ENCODE measurements around the gene YIPF3.
"Not testable (repeated sequence)": the region's sequence is repeated elsewhere in the genome, so short reads cannot be mapped to it uniquely, and the experiment has no call there.

Gene YIPF3

GRCh38 chr6:43504756-43505593 is 11.8 kb downstream of the YIPF3 start:
- DNase-seq = no peak
- Mint-ChIP-seq H3K4me1 (peaks cover 6% of the 10 kb centered on the region), H3K9me3 (no peaks in the 10 kb centered on the region), H3K27ac (no peak overlapping the region), H3K27me3 (peaks cover 16% of the 10 kb centered on the region), H3K36me3 (ENCODE audit: low read depth) (peaks cover 17% of the 10 kb centered on the region), H3K4me3 (no peak overlapping the region)
- no peak for ATAC-seq

GRCh38 chr6:43503443-43503842 is 13.3 kb downstream of the YIPF3 start:
- H3K36me3 Mint-ChIP-seq (ENCODE audit: low read depth) = peaks cover 17% of the 10 kb centered on the region
- no peak overlapping the region for H3K4me3 Mint-ChIP-seq
- ATAC-seq (no peak), DNase-seq (no peak)
- peaks cover 7% of the 10 kb centered on the region for H3K27me3 Mint-ChIP-seq
- H3K27ac Mint-ChIP-seq = no peak overlapping the region
- no peaks in the 10 kb centered on the region for H3K9me3 Mint-ChIP-seq
- no peaks in the 10 kb centered on the region for H3K4me1 Mint-ChIP-seq

GRCh38 chr6:43502666-43503065 is 14.1 kb downstream of the YIPF3 start:
- Mint-ChIP-seq H3K4me3 (no peak overlapping the region), H3K27me3 (peaks cover under 1% of the 10 kb centered on the region), H3K4me1 (no peaks in the 10 kb centered on the region), H3K27ac (no peak overlapping the region), H3K9me3 (no peaks in the 10 kb centered on the region), H3K36me3 (ENCODE audit: low read depth) (peaks cover 17% of the 10 kb centered on the region)
- DNase-seq (no peak), ATAC-seq (no peak)

- H3K27me3 Mint-ChIP-seq = no peaks in the 10 kb centered on the region
- H3K36me3 Mint-ChIP-seq (ENCODE audit: low read depth) = peaks cover 17% of the 10 kb centered on the region
Observed at GRCh38 chr6:43500921-43501320, 15.8 kb downstream of the YIPF3 start.

GRCh38 chr6:43499028-43499815 is 17.5 kb downstream of the YIPF3 start:
- H3K27me3 Mint-ChIP-seq = no peaks in the 10 kb centered on the region
- DNase-seq = no peak
- no peaks in the 10 kb centered on the region for H3K9me3 Mint-ChIP-seq
- H3K4me3 Mint-ChIP-seq = no peak overlapping the region
- peaks cover 17% of the 10 kb centered on the region for H3K36me3 Mint-ChIP-seq (ENCODE audit: low read depth)
- ATAC-seq = no peak
- peaks cover 11% of the 10 kb centered on the region for H3K4me1 Mint-ChIP-seq
- no peak overlapping the region for H3K27ac Mint-ChIP-seq

More at GRCh38 chr6:43500921-43501320, 15.8 kb downstream of the YIPF3 start:
- Mint-ChIP-seq H3K4me3 (no peak overlapping the region), H3K4me1 (peaks cover 1% of the 10 kb centered on the region), H3K27ac (no peak overlapping the region), H3K9me3 (no peaks in the 10 kb centered on the region)
- no peak for ATAC-seq
- DNase-seq = no peak

GRCh38 chr6:43498291-43498690 is 18.4 kb downstream of the YIPF3 start:
- Mint-ChIP-seq H3K36me3 (ENCODE audit: low read depth) (peaks cover 13% of the 10 kb centered on the region), H3K4me1 (peaks cover 18% of the 10 kb centered on the region)
- ATAC-seq, DNase-seq, H3K27ac Mint-ChIP-seq, H3K4me3 Mint-ChIP-seq, H3K27me3 Mint-ChIP-seq, H3K9me3 Mint-ChIP-seq: not testable (repeated sequence)

DNA sequence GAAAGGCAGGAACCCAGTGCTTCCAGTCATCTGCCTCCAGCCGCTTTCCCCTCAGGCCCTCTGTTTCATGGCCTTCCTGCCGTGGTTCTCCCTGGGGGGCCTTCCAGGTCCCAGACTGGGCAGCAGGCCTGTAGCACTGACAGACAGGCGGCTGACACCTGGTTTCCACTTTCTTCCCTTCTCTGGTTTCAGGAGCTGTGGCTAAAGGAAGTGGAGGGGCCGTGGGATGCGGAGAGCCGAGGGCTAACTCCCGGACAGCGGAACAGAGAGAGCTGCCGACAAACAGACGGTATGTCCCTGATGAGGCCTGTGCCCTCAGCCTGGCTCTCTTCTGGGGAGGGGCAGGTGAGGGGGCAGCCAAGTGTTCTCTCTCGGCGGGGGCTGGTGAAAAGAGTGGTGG is 19.0 kb downstream of the YIPF3 start:
- Mint-ChIP-seq H3K36me3 (ENCODE audit: low read depth) (peaks cover 11% of the 10 kb centered on the region), H3K27me3 (no peaks in the 10 kb centered on the region), H3K4me1 (peaks cover 20% of the 10 kb centered on the region), H3K9me3 (no peaks in the 10 kb centered on the region), H3K4me3 (no peak overlapping the region), H3K27ac (no peak overlapping the region)
- ATAC-seq = no peak
- DNase-seq = no peak

- Mint-ChIP-seq H3K27me3 (no peaks in the 10 kb centered on the region), H3K4me3 (no peak overlapping the region), H3K27ac (no peak overlapping the region), H3K4me1 (peaks cover 20% of the 10 kb centered on the region), H3K9me3 (no peaks in the 10 kb centered on the region), H3K36me3 (ENCODE audit: low read depth) (peaks cover 11% of the 10 kb centered on the region)
- no peak for DNase-seq
- ATAC-seq = no peak
Observed at GRCh38 chr6:43497129-43497396, 19.7 kb downstream of the YIPF3 start.

DNA sequence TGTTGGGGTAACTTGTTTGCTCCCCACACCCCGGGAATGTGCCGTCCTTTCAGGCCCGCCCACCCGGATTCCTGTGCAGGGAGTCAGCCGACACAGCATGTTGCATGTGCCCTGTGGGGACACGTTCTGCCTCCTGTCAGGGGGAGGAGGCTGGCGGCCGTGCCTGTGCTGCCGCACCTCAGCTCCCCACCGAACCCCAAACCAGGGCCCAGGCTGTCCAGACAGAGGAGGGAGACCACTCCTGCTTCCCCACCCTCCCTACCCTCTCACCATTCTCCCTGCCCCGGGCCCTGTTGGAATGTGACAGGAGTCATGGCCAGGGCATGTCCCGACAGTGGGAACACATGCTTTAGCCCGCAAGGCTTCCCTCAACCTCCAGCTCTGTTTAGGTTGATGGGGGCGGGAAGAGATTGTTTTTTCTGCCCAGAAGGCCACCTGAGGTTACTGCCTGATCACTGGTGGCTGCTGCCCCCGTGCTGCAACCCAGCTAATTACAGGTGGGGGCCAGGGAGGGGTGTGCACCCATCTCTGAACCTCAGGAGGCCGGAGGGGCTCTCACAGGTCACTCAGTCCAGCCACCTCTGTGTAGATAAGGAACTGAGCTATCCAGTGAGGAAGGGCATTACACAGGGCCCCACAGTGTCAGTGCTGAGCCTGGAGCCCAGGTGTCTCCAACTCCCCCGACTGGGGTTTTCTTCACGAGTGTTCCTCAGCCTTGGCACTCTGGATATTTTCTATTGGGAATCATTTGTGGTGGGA is 20.2 kb downstream of the YIPF3 start:
- ATAC-seq = no peak
- peaks cover 20% of the 10 kb centered on the region for H3K4me1 Mint-ChIP-seq
- no peaks in the 10 kb centered on the region for H3K27me3 Mint-ChIP-seq
- no peaks in the 10 kb centered on the region for H3K9me3 Mint-ChIP-seq
- H3K27ac Mint-ChIP-seq = no peak overlapping the region
- H3K36me3 Mint-ChIP-seq (ENCODE audit: low read depth) = peaks cover 7% of the 10 kb centered on the region
- DNase-seq = no peak
- no peak overlapping the region for H3K4me3 Mint-ChIP-seq

- Mint-ChIP-seq H3K36me3 (ENCODE audit: low read depth) (no peaks in the 10 kb centered on the region), H3K27me3 (no peaks in the 10 kb centered on the region), H3K27ac (no peak overlapping the region), H3K4me3 (no peak overlapping the region), H3K4me1 (peaks cover 20% of the 10 kb centered on the region), H3K9me3 (no peaks in the 10 kb centered on the region)
- no peak for DNase-seq
- ATAC-seq = no peak
Observed at GRCh38 chr6:43495409-43495941, 21.3 kb downstream of the YIPF3 start.

DNA sequence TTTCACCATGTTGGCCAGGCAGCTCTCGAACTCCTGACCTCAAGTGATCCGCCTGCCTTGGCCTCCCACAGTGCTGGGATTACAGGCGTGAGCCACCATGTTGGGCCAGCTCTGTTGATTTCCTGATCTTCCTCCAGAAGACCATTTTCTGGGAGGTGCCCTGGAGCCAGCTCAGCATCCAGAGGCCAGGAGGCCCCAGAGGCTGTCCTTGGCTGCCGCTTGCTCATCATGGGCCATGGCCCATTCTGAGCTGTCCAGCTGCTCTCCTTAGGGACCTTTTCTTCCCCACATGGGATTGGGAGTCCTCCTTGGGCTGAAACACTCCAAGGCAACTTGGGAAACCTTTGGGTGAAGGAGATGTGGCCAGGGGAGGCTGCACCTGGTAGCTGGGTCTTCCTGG is 22.0 kb downstream of the YIPF3 start:
- Mint-ChIP-seq H3K27ac (no peak overlapping the region), H3K4me1 (peaks cover 20% of the 10 kb centered on the region), H3K36me3 (ENCODE audit: low read depth) (no peaks in the 10 kb centered on the region), H3K27me3 (no peaks in the 10 kb centered on the region), H3K9me3 (no peaks in the 10 kb centered on the region), H3K4me3 (no peak overlapping the region)
- no peak for ATAC-seq
- no peak for DNase-seq

DNA sequence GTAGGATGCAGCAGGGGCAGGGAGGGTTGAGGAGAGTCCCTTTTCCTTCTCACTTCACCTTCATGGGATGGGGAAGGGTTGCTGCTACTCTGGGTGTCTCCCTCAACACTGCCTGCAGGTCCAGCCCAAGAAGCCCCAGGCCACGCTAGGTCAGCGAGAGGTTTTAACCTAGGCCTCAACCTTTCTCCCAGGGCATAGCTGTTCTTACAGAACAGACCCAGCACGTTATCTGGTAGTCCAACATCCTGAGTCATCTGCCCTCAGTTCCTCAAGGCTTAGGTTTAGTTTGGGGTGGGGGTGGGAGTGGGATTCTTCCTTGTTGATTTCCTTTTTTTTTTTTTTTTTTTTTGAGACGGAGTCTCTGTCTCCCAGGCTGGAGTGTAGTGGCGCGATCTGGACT is 22.4 kb downstream of the YIPF3 start:
- no peak overlapping the region for H3K27ac Mint-ChIP-seq
- H3K9me3 Mint-ChIP-seq = no peaks in the 10 kb centered on the region
- H3K4me3 Mint-ChIP-seq = no peak overlapping the region
- DNase-seq (no peak), ATAC-seq (no peak)
- H3K36me3 Mint-ChIP-seq (ENCODE audit: low read depth) = no peaks in the 10 kb centered on the region
- no peaks in the 10 kb centered on the region for H3K27me3 Mint-ChIP-seq
- peaks cover 20% of the 10 kb centered on the region for H3K4me1 Mint-ChIP-seq

DNA sequence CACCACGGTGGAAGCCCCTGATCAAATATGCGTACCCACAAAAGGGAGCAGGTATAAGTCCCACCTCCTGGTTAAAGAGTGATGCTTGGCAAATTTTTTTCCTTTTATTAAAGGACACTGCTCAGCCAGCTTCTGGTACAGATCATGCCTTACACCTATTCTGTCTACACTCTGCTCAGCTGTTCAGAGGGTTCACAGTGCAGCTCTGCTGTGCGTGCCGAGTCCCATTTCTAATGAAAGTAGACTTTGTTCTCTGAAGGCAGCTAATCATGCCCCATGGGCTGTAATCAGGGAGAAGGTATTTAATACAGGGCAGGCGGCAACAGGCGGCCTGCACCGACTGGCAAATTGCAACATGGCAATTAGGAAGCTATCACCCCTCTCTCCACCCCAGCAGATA is 22.9 kb downstream of the YIPF3 start:
- Mint-ChIP-seq H3K36me3 (ENCODE audit: low read depth) (no peaks in the 10 kb centered on the region), H3K9me3 (no peaks in the 10 kb centered on the region), H3K27ac (no peak overlapping the region), H3K27me3 (no peaks in the 10 kb centered on the region), H3K4me1 (peaks cover 20% of the 10 kb centered on the region), H3K4me3 (no peak overlapping the region)
- ATAC-seq (no peak), DNase-seq (no peak)

DNA sequence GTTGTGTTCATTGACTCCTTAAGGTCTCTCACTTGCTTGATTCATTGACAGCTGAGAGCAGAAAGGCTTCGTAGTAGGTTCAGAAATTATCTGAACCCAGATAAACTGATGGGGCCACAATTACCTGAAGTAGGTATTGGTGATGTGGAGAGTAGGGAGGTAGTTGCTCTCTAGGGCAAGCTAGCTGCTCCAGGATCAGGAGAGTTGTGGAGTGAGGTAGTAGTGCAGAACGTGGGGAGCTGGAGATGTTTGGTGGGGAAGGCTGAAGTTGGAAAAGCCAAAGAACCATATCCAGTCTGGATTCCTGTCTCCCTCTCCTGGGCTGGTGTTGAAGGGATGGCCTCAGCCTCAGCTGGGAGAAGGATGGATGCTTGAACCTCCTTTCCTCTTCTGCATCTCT is 23.5 kb downstream of the YIPF3 start:
- Mint-ChIP-seq H3K4me3 (no peak overlapping the region), H3K27me3 (no peaks in the 10 kb centered on the region), H3K4me1 (peaks cover 20% of the 10 kb centered on the region), H3K9me3 (no peaks in the 10 kb centered on the region), H3K36me3 (ENCODE audit: low read depth) (no peaks in the 10 kb centered on the region), H3K27ac (no peak overlapping the region)
- DNase-seq (no peak), ATAC-seq (no peak)
